ENCODE measurements around the gene TMEM91. TPM values are rescaled to one million over a fixed set of nuclear protein-coding genes. Genes with fewer than 3 reads are reported as not detected.

Gene TMEM91
- polyA plus RNA-seq, 1 of the 3 experiments (the other 2 are of a cell fraction), result 5.7 TPM

GRCh38 chr19:41421314-41421713 lies 45.0 kb downstream of the TMEM91 start:
- Histone ChIP-seq H2AFZ (ENCODE audit: low read depth) (no peak overlapping the region), H3K9ac (no peak overlapping the region), H4K20me1 (ENCODE audit: insufficient read depth) (no peaks in the 10 kb centered on the region), H3K4me2 (no peak overlapping the region), H3K36me3 (replicated peaks in 1 of 2; ENCODE audit: control insufficient read depth in 1 of 2, insufficient read depth in 2 of 2, low read length in 1 of 2) (peaks cover 3 to 28% of the 10 kb centered on the region in 2 experiments), H3K4me3 (ENCODE audit: low read depth in 2 of 2, low read length in 1 of 2) (no peak overlapping the region), H3K9me2 (no peaks in the 10 kb centered on the region), H3K4me1 (ENCODE audit: control insufficient read depth in 1 of 2, insufficient read depth in 2 of 2, low read depth in 1 of 2, low read length in 1 of 2) (no peaks in the 10 kb centered on the region), H3K27ac (ENCODE audit: low read depth in 2 of 2, low read length in 1 of 2) (no peak overlapping the region), H3F3A (replicated peaks; ENCODE audit: insufficient read depth) (no peaks in the 10 kb centered on the region), H3K9me3 (no peaks in the 10 kb centered on the region), H3K27me3 (ENCODE audit: insufficient read depth) (no peaks in the 10 kb centered on the region), H3K79me2 (ENCODE audit: insufficient read depth) (no peaks in the 10 kb centered on the region)
- DNase-seq, result no peak
- 90% methylated on average over 6 of the region's 6 CpGs for WGBS (ENCODE audit: low lambda C conversion rate)
- no peak for TF ChIP-seq MAX (IDR thresholded peaks at IDR 0.05; ENCODE audit: low read depth)
- ChIA-PET POLR2A (no interaction called here), CTCF (interaction anchor here (0.7 kb wide), 1 partner anchor 28 kb away, joined by 3 read pairs; no protein-coding TSS in a partner anchor)

GRCh38 chr19:41421973-41422372 lies 45.6 kb downstream of the TMEM91 start:
- ChIA-PET POLR2A (no interaction called here), CTCF (interaction anchor here (0.7 kb wide), 1 partner anchor 27 kb away, joined by 3 read pairs; no protein-coding TSS in a partner anchor)
- Histone ChIP-seq H4K20me1 (ENCODE audit: insufficient read depth) (no peaks in the 10 kb centered on the region), H3K36me3 (replicated peaks in 1 of 2; ENCODE audit: control insufficient read depth in 1 of 2, insufficient read depth in 2 of 2, low read length in 1 of 2) (peaks cover 3 to 28% of the 10 kb centered on the region in 2 experiments), H3K9me3 (no peaks in the 10 kb centered on the region), H3K9ac (no peak overlapping the region), H3F3A (replicated peaks; ENCODE audit: insufficient read depth) (no peaks in the 10 kb centered on the region), H3K4me1 (ENCODE audit: control insufficient read depth in 1 of 2, insufficient read depth in 2 of 2, low read depth in 1 of 2, low read length in 1 of 2) (no peaks in the 10 kb centered on the region; a peak in 1 of 4 replicates), H3K9me2 (no peaks in the 10 kb centered on the region), H3K79me2 (ENCODE audit: insufficient read depth) (no peaks in the 10 kb centered on the region), H3K27me3 (ENCODE audit: insufficient read depth) (no peaks in the 10 kb centered on the region), H3K27ac (ENCODE audit: low read depth in 2 of 2, low read length in 1 of 2) (no peak overlapping the region), H3K4me3 (ENCODE audit: low read depth in 2 of 2, low read length in 1 of 2) (no peak overlapping the region), H2AFZ (ENCODE audit: low read depth) (no peak overlapping the region), H3K4me2 (no peak overlapping the region)
- WGBS (ENCODE audit: low lambda C conversion rate), result 98% methylated on average over 20 of the region's 20 CpGs
- DNase-seq, result no peak
- TF ChIP-seq CTCF (IDR thresholded peaks at IDR 0.05), result no peak

GRCh38 chr19:41422456-41422855 lies 46.1 kb downstream of the TMEM91 start:
- no peaks in the 10 kb centered on the region for H4K20me1 ChIP-seq (ENCODE audit: insufficient read depth)
- ChIA-PET POLR2A (no interaction called here), CTCF (no interaction called here)
- no peak overlapping the region for H3K4me3 ChIP-seq (ENCODE audit: low read depth in 2 of 2, low read length in 1 of 2)
- 78% methylated on average over 18 of the region's 18 CpGs for WGBS (ENCODE audit: low lambda C conversion rate)
- TF ChIP-seq EZH2phosphoT487 (IDR thresholded peaks at IDR 0.05; ENCODE audit: borderline replicate concordance, low read depth) (no peak), TCF12 (IDR thresholded peaks at IDR 0.05) (no peak), CHD2 (IDR thresholded peaks at IDR 0.05; ENCODE audit: low read length, partially characterized antibody) (no peak), SIN3A (IDR thresholded peaks at IDR 0.05; ENCODE audit: borderline replicate concordance, low read depth, low read length) (no peak), USF1 (IDR thresholded peaks at IDR 0.05; ENCODE audit: borderline replicate concordance, low read depth) (no peak), PBX3 (IDR thresholded peaks at IDR 0.05) (no peak), EP300 (IDR thresholded peaks at IDR 0.05; ENCODE audit: borderline replicate concordance in 1 of 2, low read depth in 1 of 2, low read length in 1 of 2) (no peak), ELF1 (IDR thresholded peaks at IDR 0.05) (no peak), ZBTB33 (IDR thresholded peaks at IDR 0.05; ENCODE audit: borderline replicate concordance, low read depth) (no peak), POLR2AphosphoS5 (IDR thresholded peaks at IDR 0.05; ENCODE audit: low read depth, low read length) (no peak), NFIC (IDR thresholded peaks at IDR 0.05; ENCODE audit: borderline replicate concordance) (no peak)
- H3K36me3 ChIP-seq (replicated peaks in 1 of 2; ENCODE audit: control insufficient read depth in 1 of 2, insufficient read depth in 2 of 2, low read length in 1 of 2), result peaks cover 3 to 28% of the 10 kb centered on the region in 2 experiments
- H3K9me3 ChIP-seq, result no peaks in the 10 kb centered on the region
- H3K27me3 ChIP-seq (ENCODE audit: insufficient read depth), result no peaks in the 10 kb centered on the region
- no peaks in the 10 kb centered on the region for H3F3A ChIP-seq (replicated peaks; ENCODE audit: insufficient read depth)
- no peak for DNase-seq
- no peak overlapping the region for H2AFZ ChIP-seq (ENCODE audit: low read depth)
- H3K9me2 ChIP-seq, result no peaks in the 10 kb centered on the region
- no peak overlapping the region for H3K27ac ChIP-seq (ENCODE audit: low read depth in 2 of 2, low read length in 1 of 2)
- no peaks in the 10 kb centered on the region; a peak in 1 of 4 replicates for H3K4me1 ChIP-seq (ENCODE audit: control insufficient read depth in 1 of 2, insufficient read depth in 2 of 2, low read depth in 1 of 2, low read length in 1 of 2)
- H3K4me2 ChIP-seq, result no peak overlapping the region
- no peak overlapping the region for H3K9ac ChIP-seq
- no peaks in the 10 kb centered on the region for H3K79me2 ChIP-seq (ENCODE audit: insufficient read depth)

All from SK-N-SH (cell line).